CD4-positive, alpha-beta T cell (primary cell): Measurements from ENCODE around the gene LPXN. TPM values are rescaled to one million over a fixed set of nuclear protein-coding genes. Genes with fewer than 3 reads are reported as not detected.

Experiments
- ATAC-seq: fragments of 200-7000 bp; cut with Tn5 transposase; one replicate; pipeline ENCODE4 v1.10.0; 2022; ENCODE audit warnings: mild to moderate bottlenecking; ENCODE audit not compliant: poor library complexity
- CTCF ChIA-PET: fragments of 350-600 bp; sonication (Branson Sonifier 250); formaldehyde crosslinking; loops from one replicate; lab custom pipeline; 2021; ENCODE audit warnings: antibody characterized with exemption, inconsistent platforms; lab: Charles Lee
- POLR2A ChIA-PET: fragments of 350-600 bp; sonication (Branson Sonifier 250); formaldehyde crosslinking; loops from one replicate; lab custom pipeline; 2021; ENCODE audit warnings: antibody characterized with exemption, inconsistent platforms; lab: Charles Lee
- DNase-seq, 14 experiments: peaks; one replicate each; pipeline ENCODE4 v3.0.0-alpha.2; 2013 to 2020; ENCODE audit warnings: mixed read lengths in 2 of 14
- H3K27ac ChIP-seq, 2 donors: one replicate each; pipeline versions ENCODE4 v1.5.1 to v1.7.0; 2013; ENCODE audit warnings: low read length in 2 of 2, low read depth in 1 of 2, mild to moderate bottlenecking in 1 of 2
- H3K27me3 ChIP-seq, 2 experiments: 1 replicate in 1 of 2; 2 replicates in 1 of 2; pipeline versions ENCODE4 v1.6.1 to v1.7.0; 2013; ENCODE audit warnings: low read length in 2 of 2, control low read depth in 1 of 2, mild to moderate bottlenecking in 1 of 2, moderate library complexity in 1 of 2; ENCODE audit not compliant: insufficient read depth in 2 of 2, control insufficient read depth in 1 of 2
- H3K36me3 ChIP-seq: one replicate; pipeline ENCODE4 v1.6.1; 2013; ENCODE audit warnings: low read length, control low read depth; ENCODE audit not compliant: insufficient read depth
- H3K4me1 ChIP-seq: one replicate; pipeline ENCODE4 v1.6.1; 2013; ENCODE audit warnings: low read length, control low read depth; ENCODE audit not compliant: insufficient read depth
- H3K4me3 ChIP-seq: one replicate; pipeline ENCODE4 v1.5.1; 2013; ENCODE audit warnings: mild to moderate bottlenecking, low read length, moderate library complexity
- H3K9me3 ChIP-seq, 2 experiments: 1 replicate in 1 of 2; 2 replicates in 1 of 2; pipeline versions ENCODE4 v1.6.1 to v1.7.0; 2013; ENCODE audit warnings: low read length in 2 of 2, mild to moderate bottlenecking in 2 of 2, control low read depth in 1 of 2, moderate library complexity in 1 of 2; ENCODE audit not compliant: control insufficient read depth in 1 of 2, insufficient read depth in 1 of 2
- H3K27ac Mint-ChIP-seq: one replicate; pipeline ENCODE4 v1.8.0; 2020; ENCODE audit warnings: mixed read lengths
- H3K27me3 Mint-ChIP-seq: one replicate; pipeline ENCODE4 v1.8.0; 2021; ENCODE audit warnings: mixed read lengths
- H3K36me3 Mint-ChIP-seq: one replicate; pipeline ENCODE4 v1.8.0; 2021; ENCODE audit warnings: low read depth, mixed read lengths
- H3K4me1 Mint-ChIP-seq: one replicate; pipeline ENCODE4 v1.8.0; 2021; ENCODE audit warnings: low read depth, mixed read lengths
- H3K4me3 Mint-ChIP-seq: one replicate; pipeline ENCODE4 v1.8.0; 2020; ENCODE audit warnings: mild to moderate bottlenecking, mixed read lengths
- H3K9me3 Mint-ChIP-seq: one replicate; pipeline ENCODE4 v1.8.0; 2020; ENCODE audit warnings: mixed read lengths
- intact Hi-C, 2 experiments: fragments of 100-400 bp; cut with DNase I in 1 of 2; cut with micrococcal nuclease in 1 of 2; formaldehyde crosslinking; loops; one replicate each; pipeline versions ENCODE4 v1.15.1 to v1.9.0; 2023 to 2025; cut with DNase I, micrococcal nuclease
- total RNA-seq, 174 experiments: library from RNA in 2 of 174; stranded (reverse) in 2 of 174; gene quantifications; one replicate each; pipeline ENCODE4 v1.2.3 and lab custom pipeline; 2021 to 2026
- TF ChIP-seq, protein P1 (sequence below): fragments of 200-600 bp; IDR thresholded peaks from one replicate; pipeline ENCODE4 v1.8.0; 2022; ENCODE audit warnings: antibody characterized with exemption, mild to moderate bottlenecking

The LPXN gene
- total RNA-seq, 2 experiments from 2014 or later: 35.5 to 36.3 TPM

DNA sequence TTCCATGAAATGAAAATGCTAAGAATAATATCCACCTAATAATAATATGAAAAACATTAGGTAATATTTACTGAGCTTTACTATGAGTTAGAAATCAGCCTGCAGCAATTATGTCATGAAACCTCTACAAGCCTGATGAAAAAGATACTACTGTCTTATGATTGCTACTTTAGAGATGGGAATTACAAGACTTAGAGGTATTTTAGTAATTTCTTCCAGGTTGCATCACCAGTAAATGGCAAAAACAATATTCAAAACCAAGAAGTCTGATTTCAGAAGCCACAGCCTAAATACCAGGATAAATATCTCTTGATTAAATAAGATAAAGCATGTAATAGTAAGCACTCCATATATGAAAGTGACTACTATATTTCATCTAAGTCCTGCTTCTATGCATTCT lies 81.6 kb downstream of the LPXN start:
- Histone ChIP-seq H3K9me3 (no peaks in the 10 kb centered on the region), H3K4me1 (peaks cover 7% of the 10 kb centered on the region), H3K4me3 (no peak overlapping the region), H3K27me3 (no peaks in the 10 kb centered on the region), H3K36me3 (no peaks in the 10 kb centered on the region), H3K27ac (no peak overlapping the region)
- no peaks in the 10 kb centered on the region for H3K27me3 Mint-ChIP-seq
- ChIA-PET CTCF (no interaction called here), POLR2A (no interaction called here)
- TF ChIP-seq, protein P1, sequence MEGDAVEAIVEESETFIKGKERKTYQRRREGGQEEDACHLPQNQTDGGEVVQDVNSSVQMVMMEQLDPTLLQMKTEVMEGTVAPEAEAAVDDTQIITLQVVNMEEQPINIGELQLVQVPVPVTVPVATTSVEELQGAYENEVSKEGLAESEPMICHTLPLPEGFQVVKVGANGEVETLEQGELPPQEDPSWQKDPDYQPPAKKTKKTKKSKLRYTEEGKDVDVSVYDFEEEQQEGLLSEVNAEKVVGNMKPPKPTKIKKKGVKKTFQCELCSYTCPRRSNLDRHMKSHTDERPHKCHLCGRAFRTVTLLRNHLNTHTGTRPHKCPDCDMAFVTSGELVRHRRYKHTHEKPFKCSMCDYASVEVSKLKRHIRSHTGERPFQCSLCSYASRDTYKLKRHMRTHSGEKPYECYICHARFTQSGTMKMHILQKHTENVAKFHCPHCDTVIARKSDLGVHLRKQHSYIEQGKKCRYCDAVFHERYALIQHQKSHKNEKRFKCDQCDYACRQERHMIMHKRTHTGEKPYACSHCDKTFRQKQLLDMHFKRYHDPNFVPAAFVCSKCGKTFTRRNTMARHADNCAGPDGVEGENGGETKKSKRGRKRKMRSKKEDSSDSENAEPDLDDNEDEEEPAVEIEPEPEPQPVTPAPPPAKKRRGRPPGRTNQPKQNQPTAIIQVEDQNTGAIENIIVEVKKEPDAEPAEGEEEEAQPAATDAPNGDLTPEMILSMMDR: no peak
- H3K36me3 Mint-ChIP-seq: no peaks in the 10 kb centered on the region
- ATAC-seq (no peak), DNase-seq (no peak)
- no peak overlapping the region for H3K27ac Mint-ChIP-seq
- intact Hi-C loops: no loop called here
- no peaks in the 10 kb centered on the region for H3K9me3 Mint-ChIP-seq
- H3K4me1 Mint-ChIP-seq: peaks cover 24% of the 10 kb centered on the region
- H3K4me3 Mint-ChIP-seq: no peak overlapping the region

DNA sequence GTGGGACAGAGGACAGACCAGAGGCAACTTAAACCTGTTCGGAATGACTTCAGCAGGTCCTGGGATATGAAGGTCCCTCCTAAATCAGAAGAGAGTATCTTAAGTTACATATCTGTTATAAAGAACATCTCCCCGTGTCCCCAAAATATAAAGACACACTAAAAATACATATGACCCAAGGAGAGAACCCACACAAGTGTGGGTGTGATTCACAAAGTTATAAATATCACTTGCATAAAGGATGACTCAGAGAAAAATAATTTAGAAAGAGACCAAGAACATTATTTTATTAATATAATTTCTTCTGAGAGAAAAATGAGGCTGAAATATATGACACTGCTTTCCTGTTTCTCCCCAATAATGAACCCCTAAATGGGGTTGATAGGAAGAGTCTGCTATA lies 82.0 kb downstream of the LPXN start:
- TF ChIP-seq, protein P1: no peak
- POLR2A ChIA-PET: no interaction called here

DNA sequence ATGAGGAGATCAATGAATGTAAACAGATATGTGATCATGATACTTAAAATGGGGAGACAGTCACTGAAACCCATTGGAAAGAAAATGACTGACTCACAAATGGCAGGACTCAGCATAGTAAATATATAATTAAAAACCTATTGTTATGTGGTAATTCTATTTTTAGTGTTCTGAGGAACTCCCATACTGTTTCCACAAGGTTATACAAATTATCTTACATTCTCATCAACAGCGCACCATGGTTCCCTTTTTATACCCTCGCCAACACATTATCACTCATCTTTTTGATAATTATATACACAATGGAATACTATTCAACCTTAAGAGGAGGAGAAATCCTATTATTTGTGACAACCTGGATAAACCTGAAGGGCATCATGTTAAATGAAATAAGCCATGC lies 84.8 kb downstream of the LPXN start:
- Mint-ChIP-seq H3K9me3 (no peaks in the 10 kb centered on the region), H3K4me3 (no peak overlapping the region), H3K4me1 (no peaks in the 10 kb centered on the region), H3K27me3 (no peaks in the 10 kb centered on the region), H3K27ac (no peak overlapping the region), H3K36me3 (no peaks in the 10 kb centered on the region)
- DNase-seq (no peak), ATAC-seq (no peak)
- Histone ChIP-seq H3K4me1 (no peaks in the 10 kb centered on the region), H3K9me3 (no peaks in the 10 kb centered on the region), H3K4me3 (no peak overlapping the region), H3K27me3 (no peaks in the 10 kb centered on the region), H3K36me3 (no peaks in the 10 kb centered on the region), H3K27ac (no peak overlapping the region)
- ChIA-PET POLR2A (no interaction called here), CTCF (no interaction called here)
- TF ChIP-seq, protein P1: no peak
- intact Hi-C loops: no loop called here

More for the DNA sequence above, 82.0 kb downstream of the LPXN start:
- Histone ChIP-seq H3K9me3 (no peaks in the 10 kb centered on the region), H3K27me3 (no peaks in the 10 kb centered on the region), H3K4me3 (no peak overlapping the region), H3K27ac (no peak overlapping the region), H3K4me1 (peaks cover 7% of the 10 kb centered on the region), H3K36me3 (no peaks in the 10 kb centered on the region)
- CTCF ChIA-PET: no interaction called here
- H3K4me3 Mint-ChIP-seq: no peak overlapping the region
- ATAC-seq (no peak), DNase-seq (no peak)
- H3K36me3 Mint-ChIP-seq: no peaks in the 10 kb centered on the region
- no peak overlapping the region for H3K27ac Mint-ChIP-seq
- H3K9me3 Mint-ChIP-seq: no peaks in the 10 kb centered on the region
- H3K4me1 Mint-ChIP-seq: peaks cover 19% of the 10 kb centered on the region
- intact Hi-C loops: no loop called here
- no peaks in the 10 kb centered on the region for H3K27me3 Mint-ChIP-seq
